ENCODE measurements around the gene NUDT19.
"Not testable (repeated sequence)": the region's sequence is repeated elsewhere in the genome, so short reads cannot be mapped to it uniquely, and the experiment has no call there.

Gene NUDT19

DNA sequence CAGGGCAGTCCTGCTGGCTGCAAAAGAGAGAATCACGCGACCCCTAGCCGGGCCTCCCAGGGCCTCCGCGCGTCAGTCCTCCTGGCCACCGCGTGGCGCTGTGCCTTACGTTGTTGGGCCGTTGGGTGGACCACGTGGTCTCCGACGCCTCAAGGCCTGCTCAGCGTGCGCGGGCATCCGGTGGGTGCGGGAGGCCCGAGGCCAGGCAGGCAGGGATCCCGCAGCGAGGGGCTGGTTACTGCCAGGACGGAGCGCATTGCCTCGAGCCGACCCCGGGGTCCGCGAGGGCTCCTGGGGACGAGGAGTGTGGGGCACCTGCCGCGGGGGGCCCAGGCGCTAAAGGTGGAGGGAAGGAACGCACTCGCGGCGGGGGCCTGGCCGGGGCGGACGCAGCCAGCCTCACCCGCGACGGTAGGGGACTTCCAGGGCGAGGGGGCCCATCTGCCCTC is 28.0 kb downstream of the NUDT19 start, which contains the start of gene TDRD12:
Gene TDRD12, plus strand, starts transcription at position 157 of the 449 bp plus-strand sequence. CDS start 306 bp downstream, outside the sequence.
- H3K27ac ChIP-seq, result peak within 1 kb of the TSS; percentile 86

GRCh38 chr19:32720216-32720935 is 28.8 kb downstream of the NUDT19 start:
- no peak overlapping the region for H3K27ac ChIP-seq
- TF ChIP-seq, protein P1, sequence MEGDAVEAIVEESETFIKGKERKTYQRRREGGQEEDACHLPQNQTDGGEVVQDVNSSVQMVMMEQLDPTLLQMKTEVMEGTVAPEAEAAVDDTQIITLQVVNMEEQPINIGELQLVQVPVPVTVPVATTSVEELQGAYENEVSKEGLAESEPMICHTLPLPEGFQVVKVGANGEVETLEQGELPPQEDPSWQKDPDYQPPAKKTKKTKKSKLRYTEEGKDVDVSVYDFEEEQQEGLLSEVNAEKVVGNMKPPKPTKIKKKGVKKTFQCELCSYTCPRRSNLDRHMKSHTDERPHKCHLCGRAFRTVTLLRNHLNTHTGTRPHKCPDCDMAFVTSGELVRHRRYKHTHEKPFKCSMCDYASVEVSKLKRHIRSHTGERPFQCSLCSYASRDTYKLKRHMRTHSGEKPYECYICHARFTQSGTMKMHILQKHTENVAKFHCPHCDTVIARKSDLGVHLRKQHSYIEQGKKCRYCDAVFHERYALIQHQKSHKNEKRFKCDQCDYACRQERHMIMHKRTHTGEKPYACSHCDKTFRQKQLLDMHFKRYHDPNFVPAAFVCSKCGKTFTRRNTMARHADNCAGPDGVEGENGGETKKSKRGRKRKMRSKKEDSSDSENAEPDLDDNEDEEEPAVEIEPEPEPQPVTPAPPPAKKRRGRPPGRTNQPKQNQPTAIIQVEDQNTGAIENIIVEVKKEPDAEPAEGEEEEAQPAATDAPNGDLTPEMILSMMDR (conservative IDR thresholded peaks at IDR 0.05), result no peak
- no peak for TF ChIP-seq ZFX (IDR thresholded peaks at IDR 0.05)

More for the DNA sequence above, 28.0 kb downstream of the NUDT19 start, which contains the start of gene TDRD12:
- TF ChIP-seq, protein P1 (conservative IDR thresholded peaks at IDR 0.05), result no peak
- TF ChIP-seq ZFX (IDR thresholded peaks at IDR 0.05), result no peak

GRCh38 chr19:32720936-32721250 is 29.3 kb downstream of the NUDT19 start:
- TF ChIP-seq, protein P1 (conservative IDR thresholded peaks at IDR 0.05), result no peak
- no peak for TF ChIP-seq ZFX (IDR thresholded peaks at IDR 0.05)
- H3K27ac ChIP-seq, result no peak overlapping the region

- TF ChIP-seq ZFX (IDR thresholded peaks at IDR 0.05), result no peak
- TF ChIP-seq, protein P1 (conservative IDR thresholded peaks at IDR 0.05), result no peak
- no peak overlapping the region for H3K27ac ChIP-seq
Measured at GRCh38 chr19:32735936-32736335, 44.3 kb downstream of the NUDT19 start.

- no peak for TF ChIP-seq ZFX (IDR thresholded peaks at IDR 0.05)
Measured at GRCh38 chr19:32743021-32743420, 51.4 kb downstream of the NUDT19 start.

GRCh38 chr19:32743447-32743846 is 51.8 kb downstream of the NUDT19 start:
- TF ChIP-seq, protein P1 (conservative IDR thresholded peaks at IDR 0.05), result no peak
- no peak for TF ChIP-seq ZFX (IDR thresholded peaks at IDR 0.05)
- H3K27ac ChIP-seq, result no peak overlapping the region

More at GRCh38 chr19:32743021-32743420, 51.4 kb downstream of the NUDT19 start:
- H3K27ac ChIP-seq, result no peak overlapping the region

DNA sequence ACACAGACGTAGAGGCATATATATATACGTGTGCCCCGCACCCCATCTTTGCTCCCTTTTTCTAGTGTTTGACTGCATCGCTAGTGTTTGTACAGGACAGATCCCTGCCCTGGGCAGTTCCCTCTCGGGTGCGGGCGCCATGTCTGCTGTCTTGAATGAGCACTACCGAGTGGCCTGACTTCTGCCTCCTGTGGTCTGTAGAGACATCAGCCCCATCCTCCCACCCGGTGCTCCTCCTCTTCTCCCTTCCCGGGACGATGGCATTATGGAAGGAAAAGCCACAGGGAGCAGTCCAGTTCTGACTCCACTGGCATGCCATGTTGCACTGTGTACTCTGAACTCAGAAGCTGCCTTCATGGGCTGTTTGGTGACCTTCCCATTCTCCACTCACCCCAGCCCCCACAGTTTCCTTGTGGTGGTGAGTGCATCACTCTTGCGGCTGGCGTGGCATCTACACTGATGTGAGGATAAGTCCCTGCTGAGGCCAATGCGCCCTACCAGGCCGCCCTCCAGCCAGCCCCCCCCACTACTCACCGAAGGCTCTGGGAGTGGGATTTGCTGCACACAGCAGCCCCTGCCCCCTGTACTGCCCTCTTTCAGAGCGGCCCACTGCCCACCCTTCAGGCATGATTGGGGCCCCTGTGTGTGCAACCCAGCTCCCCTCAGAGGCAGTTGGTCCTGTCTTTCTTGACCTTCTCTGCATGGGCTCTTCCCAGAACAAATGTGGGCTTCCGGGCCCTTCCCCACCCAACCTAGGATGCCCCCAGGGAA is 53.1 kb downstream of the NUDT19 start:
- H3K27ac ChIP-seq, result no peak overlapping the region
- TF ChIP-seq ZFX (IDR thresholded peaks at IDR 0.05), result no peak
- TF ChIP-seq, protein P1 (conservative IDR thresholded peaks at IDR 0.05), result no peak

DNA sequence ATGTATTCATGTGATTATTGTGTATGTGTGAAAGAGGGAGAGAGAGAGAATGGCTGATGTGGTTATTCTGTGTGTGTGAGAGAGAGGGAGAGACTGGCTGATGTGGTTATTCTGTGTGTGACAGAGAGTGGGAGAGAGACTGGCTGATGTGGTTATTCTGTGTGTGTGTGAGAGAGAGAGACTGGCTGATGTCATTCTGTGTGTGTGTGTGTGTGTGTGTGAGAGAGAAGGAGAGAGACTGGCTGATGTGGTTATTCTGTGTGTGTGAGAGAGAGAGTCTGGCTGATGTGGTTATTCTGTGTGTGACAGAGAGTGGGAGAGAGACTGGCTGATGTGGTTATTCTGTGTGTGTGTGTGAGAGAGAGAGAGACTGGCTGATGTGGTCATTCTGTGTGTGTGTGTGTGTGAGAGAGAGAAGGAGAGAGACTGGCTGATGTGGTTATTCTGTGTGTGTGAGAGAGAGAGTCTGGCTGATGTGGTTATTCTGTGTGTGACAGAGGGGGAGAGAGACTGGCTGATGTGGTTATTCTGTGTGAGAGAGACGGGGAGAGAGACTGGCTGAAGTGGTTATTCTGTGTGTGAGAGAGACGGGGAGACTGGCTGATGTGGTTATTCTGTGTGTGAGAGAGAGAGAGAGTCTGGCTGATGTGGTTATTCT is 54.1 kb downstream of the NUDT19 start:
- not testable (repeated sequence) for H3K27ac ChIP-seq

DNA sequence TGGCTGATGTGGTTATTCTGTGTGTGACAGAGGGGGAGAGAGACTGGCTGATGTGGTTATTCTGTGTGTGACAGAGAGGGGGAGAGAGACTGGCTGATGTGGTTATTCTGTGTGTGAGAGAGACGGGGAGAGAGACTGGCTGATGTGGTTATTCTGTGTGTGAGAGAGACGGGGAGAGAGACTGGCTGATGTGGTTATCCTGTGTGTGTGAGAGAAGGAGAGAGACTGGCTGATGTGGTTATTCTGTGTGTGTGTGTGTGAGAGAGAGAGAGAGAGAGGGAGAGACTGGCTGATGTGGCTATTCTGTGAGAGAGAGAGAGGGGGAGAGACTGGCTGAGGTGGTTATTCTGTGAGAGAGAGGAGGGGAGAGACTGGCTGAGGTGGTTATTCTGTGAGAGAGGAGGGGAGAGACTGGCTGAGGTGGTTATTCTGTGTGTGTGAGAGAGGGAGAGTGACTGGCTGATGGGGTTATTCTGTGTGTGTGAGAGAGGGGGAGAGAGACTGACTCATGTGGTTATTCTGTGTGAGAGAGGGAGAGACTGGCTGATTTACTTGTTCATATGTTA is 55.1 kb downstream of the NUDT19 start:
- H3K27ac ChIP-seq, result not testable (repeated sequence)
